ENCODE data around the gene SERGEF. TPM values are rescaled to one million over a fixed set of nuclear protein-coding genes. Genes with fewer than 3 reads are reported as not detected.

The SERGEF gene
- total RNA-seq, 4 donors from 2014 or later = 32.0 to 50.2 (median 37.6) TPM

DNA sequence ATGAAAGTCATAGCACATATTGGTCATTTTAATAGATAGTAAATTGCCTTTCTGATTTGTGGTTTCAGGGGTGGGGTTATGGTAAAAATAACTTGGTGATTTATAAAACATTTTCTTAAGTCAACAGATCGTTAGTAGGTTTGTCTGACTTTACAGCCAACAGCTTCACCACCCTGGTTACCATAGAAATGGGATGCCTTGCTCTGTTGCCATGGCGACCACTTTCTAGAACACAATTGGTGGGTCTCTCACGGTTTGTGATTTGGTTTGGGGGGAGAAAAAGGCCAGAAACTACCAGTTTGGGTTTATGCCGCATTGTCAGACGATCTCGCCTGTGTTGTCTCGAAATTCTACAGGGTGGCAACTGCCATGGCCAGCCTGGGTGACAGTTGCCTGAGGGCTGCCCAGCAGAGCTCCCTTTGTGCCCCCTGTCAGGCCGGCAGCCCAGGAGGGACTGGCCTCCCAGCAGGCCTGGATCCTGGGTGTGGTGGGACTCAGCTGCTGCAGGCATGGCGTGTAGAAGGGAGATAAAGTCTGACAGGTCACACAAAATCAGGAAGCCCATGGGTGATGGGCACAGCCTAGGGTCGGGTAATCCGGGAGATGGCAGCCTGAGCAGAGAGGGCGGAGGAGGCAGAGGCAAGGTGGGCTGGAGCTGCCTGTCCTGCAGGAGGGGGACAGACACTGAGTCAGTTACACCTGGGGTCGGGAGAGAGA is 247.3 kb downstream of the SERGEF start:
- 87% methylated on average over 13 of the region's 13 CpGs for WGBS

DNA sequence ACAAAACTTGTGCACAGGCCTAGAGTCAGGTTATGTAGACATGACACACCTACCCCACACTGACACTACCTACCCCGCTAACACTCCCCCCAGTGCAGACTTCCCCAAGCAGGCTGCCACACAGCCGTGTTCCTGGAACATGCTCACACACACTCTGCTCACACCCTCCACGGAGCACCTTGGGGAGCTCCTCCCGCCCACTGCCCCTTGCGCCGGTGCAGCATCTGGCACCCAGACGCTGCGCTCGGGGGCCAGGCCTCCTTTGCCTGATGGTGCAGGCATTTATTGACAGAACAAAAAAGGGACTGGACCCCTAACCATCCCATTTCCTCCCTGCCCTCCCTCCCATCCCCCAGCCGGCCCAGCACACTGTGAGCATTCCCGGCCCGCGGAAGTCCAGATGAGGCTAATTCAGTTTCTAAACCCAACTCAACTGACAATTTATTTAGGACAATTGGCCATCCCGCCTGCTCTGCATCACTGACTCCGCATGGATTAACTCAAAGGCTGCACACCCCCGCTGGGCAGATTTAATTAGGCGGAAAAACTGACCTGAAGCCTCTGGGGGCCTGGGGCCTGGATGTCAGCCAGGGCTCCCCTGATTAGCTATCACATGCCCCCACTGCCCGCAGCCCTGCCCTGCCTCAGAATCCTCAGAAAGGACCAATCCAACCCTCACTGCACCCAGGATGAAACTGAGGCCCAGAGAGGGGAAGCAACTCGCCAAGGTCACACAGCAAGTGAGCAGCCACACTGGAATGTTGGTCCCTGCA is 248.2 kb downstream of the SERGEF start:
- H3K36me3 ChIP-seq = no peaks in the 10 kb centered on the region
- WGBS = 83% methylated on average over 13 of the region's 19 CpGs
- no peaks in the 10 kb centered on the region for H3K4me1 ChIP-seq
- H3K27me3 ChIP-seq = peaks cover 0 to 7% (median 0%) of the 10 kb centered on the region in 4 donors
- no peak overlapping the region for H3K27ac ChIP-seq (replicated peaks in 1 of 4)
- intact Hi-C loops (cut with DNase I) = loop anchor here (10.0 kb wide), 1 partner anchor 210 kb away; no protein-coding TSS in a partner anchor
- DNase-seq (ENCODE audit: extremely low spot score) = no peak
- no peaks in the 10 kb centered on the region for H3K9me3 ChIP-seq
- no peak overlapping the region for H3K4me3 ChIP-seq
- TF ChIP-seq EP300 (IDR thresholded peaks at IDR 0.05) (no peak), POLR2A (IDR thresholded peaks at IDR 0.05; ENCODE audit: low read depth) (no peak), POLR2AphosphoS5 (IDR thresholded peaks at IDR 0.05) (no peak)

More for the DNA sequence above, 247.3 kb downstream of the SERGEF start:
- Histone ChIP-seq H3K4me3 (no peak overlapping the region), H3K36me3 (no peaks in the 10 kb centered on the region), H3K9me3 (no peaks in the 10 kb centered on the region), H3K27ac (replicated peaks in 1 of 4) (no peak overlapping the region), H3K4me1 (no peaks in the 10 kb centered on the region), H3K27me3 (peaks cover 0 to 7% (median 0%) of the 10 kb centered on the region in 4 donors)
- TF ChIP-seq, protein P1, sequence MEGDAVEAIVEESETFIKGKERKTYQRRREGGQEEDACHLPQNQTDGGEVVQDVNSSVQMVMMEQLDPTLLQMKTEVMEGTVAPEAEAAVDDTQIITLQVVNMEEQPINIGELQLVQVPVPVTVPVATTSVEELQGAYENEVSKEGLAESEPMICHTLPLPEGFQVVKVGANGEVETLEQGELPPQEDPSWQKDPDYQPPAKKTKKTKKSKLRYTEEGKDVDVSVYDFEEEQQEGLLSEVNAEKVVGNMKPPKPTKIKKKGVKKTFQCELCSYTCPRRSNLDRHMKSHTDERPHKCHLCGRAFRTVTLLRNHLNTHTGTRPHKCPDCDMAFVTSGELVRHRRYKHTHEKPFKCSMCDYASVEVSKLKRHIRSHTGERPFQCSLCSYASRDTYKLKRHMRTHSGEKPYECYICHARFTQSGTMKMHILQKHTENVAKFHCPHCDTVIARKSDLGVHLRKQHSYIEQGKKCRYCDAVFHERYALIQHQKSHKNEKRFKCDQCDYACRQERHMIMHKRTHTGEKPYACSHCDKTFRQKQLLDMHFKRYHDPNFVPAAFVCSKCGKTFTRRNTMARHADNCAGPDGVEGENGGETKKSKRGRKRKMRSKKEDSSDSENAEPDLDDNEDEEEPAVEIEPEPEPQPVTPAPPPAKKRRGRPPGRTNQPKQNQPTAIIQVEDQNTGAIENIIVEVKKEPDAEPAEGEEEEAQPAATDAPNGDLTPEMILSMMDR (IDR thresholded peaks at IDR 0.05) = no peak
- TF ChIP-seq EP300 (IDR thresholded peaks at IDR 0.05) (no peak), POLR2AphosphoS5 (IDR thresholded peaks at IDR 0.05) (no peak), POLR2A (IDR thresholded peaks at IDR 0.05; ENCODE audit: low read depth) (no peak)
- intact Hi-C loops (cut with DNase I) = loop anchor here (10.0 kb wide), 1 partner anchor 209 kb away; no protein-coding TSS in a partner anchor
- no peak for DNase-seq (ENCODE audit: extremely low spot score)

DNA sequence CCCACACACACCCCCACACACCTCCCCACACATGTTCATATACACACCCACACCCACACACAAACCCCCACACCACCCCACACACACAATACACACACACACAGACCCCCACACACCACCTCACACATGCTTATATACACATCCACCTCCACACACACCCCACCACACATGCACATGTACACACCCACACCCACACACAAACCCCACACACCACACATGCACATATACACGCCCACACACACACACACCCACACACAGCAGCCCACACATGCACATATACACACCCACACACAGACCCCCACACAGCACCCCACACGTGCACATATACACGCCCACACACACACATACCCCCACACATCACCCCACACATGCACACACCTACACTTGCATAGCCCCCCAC is 249.1 kb downstream of the SERGEF start:
- Histone ChIP-seq H3K4me3 (no peak overlapping the region), H3K36me3 (no peaks in the 10 kb centered on the region), H3K4me1 (no peaks in the 10 kb centered on the region), H3K9me3 (peaks cover 0 to 5% (median 2%) of the 10 kb centered on the region in 4 donors), H3K27ac (replicated peaks in 1 of 4) (no peak overlapping the region), H3K27me3 (peaks cover 0 to 7% (median 0%) of the 10 kb centered on the region in 4 donors)
- intact Hi-C loops (cut with DNase I) = loop anchor here (10.0 kb wide), 1 partner anchor 211 kb away; no protein-coding TSS in a partner anchor
- 62% methylated on average over 3 of the region's 3 CpGs for WGBS
- TF ChIP-seq POLR2A (IDR thresholded peaks at IDR 0.05; ENCODE audit: low read depth) = no peak
- TF ChIP-seq, protein P1 (IDR thresholded peaks at IDR 0.05) = no peak
- no peak for TF ChIP-seq POLR2AphosphoS5 (IDR thresholded peaks at IDR 0.05)
- DNase-seq (ENCODE audit: extremely low spot score) = no peak

DNA sequence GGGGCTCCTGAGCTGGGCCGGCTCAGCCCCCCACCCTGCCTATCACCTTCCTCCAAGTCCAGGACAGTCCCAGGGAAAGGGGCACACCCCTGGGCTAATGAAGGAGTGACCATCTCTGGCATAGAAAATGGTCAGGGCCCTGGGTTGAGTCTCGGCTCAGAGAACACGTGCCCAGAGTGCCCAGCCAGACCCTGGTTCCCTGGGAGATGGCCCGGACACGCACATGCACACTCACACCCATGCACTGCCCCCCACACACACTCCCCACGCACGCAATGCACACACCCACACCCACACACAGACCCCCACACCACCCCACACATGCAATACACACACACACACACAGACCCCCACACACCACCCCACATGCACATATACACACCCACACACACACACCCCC is 249.6 kb downstream of the SERGEF start:
- Histone ChIP-seq H3K27me3 (peaks cover 0 to 7% (median 0%) of the 10 kb centered on the region in 4 donors), H3K27ac (replicated peaks in 1 of 4) (no peak overlapping the region), H3K9me3 (peaks cover 0 to 8% (median 4%) of the 10 kb centered on the region in 4 donors), H3K4me1 (no peaks in the 10 kb centered on the region), H3K36me3 (no peaks in the 10 kb centered on the region), H3K4me3 (no peak overlapping the region)
- TF ChIP-seq EP300 (IDR thresholded peaks at IDR 0.05) (no peak), POLR2AphosphoS5 (IDR thresholded peaks at IDR 0.05) (no peak), POLR2A (IDR thresholded peaks at IDR 0.05; ENCODE audit: low read depth) (no peak)
- TF ChIP-seq, protein P1 (IDR thresholded peaks at IDR 0.05) = no peak
- intact Hi-C loops (cut with DNase I) = loop anchor here (10.0 kb wide), 1 partner anchor 212 kb away; no protein-coding TSS in a partner anchor
- no peak for DNase-seq (ENCODE audit: extremely low spot score)
- 88% methylated on average over 6 of the region's 7 CpGs for WGBS

All from esophagus muscularis mucosa (tissue), 4 donors.